GM12878 (cell line): ENCODE results near the gene LCORL.

Experiments
- BCL11A ChIP-seq: IDR thresholded peaks from 2 replicates; pipeline ENCODE4 v1.6.1; 2011; ENCODE audit warnings: low read depth, low read length
- CHD2 ChIP-seq: IDR thresholded peaks from 2 replicates; pipeline ENCODE4 v1.6.1; 2011; ENCODE audit warnings: low read depth, low read length, improper control_type of control experiment, borderline replicate concordance
- CTCF ChIP-seq, 3 experiments: IDR thresholded peaks in 2 of 3; conservative IDR thresholded peaks in 1 of 3; 2 replicates each; pipeline ENCODE4 v1.5.1; 2011; ENCODE audit warnings: low read depth in 3 of 3, low read length in 3 of 3, mild to moderate bottlenecking in 3 of 3, control low read depth in 2 of 3, moderate library complexity in 2 of 3, inconsistent platforms in 1 of 3, mixed read lengths in 1 of 3; ENCODE audit not compliant: control insufficient read depth in 2 of 3, insufficient read depth in 1 of 3; ENCODE audit errors: extremely low read depth in 1 of 3
- E4F1 ChIP-seq: fragments of 450-650 bp; IDR thresholded peaks from 2 replicates; pipeline ENCODE4 v1.6.1; 2018; ENCODE audit warnings: borderline replicate concordance, mild to moderate bottlenecking; ENCODE audit not compliant: partially characterized antibody
- EZH2 ChIP-seq: IDR thresholded peaks from 2 replicates; pipeline ENCODE4 v1.6.1; 2012; ENCODE audit warnings: low read depth, mild to moderate bottlenecking, control low read depth, inconsistent platforms, low read length, borderline replicate concordance; ENCODE audit not compliant: control insufficient read depth
- GABPA ChIP-seq: IDR thresholded peaks from 2 replicates; pipeline ENCODE4 v1.6.1; 2014; ENCODE audit warnings: antibody characterized with exemption, low read depth, mild to moderate bottlenecking, inconsistent platforms
- MYC ChIP-seq: IDR thresholded peaks from 2 replicates; pipeline ENCODE4 v1.6.1; 2011; ENCODE audit warnings: mild to moderate bottlenecking, low read length, moderate library complexity, inconsistent platforms; ENCODE audit not compliant: insufficient read depth, insufficient replicate concordance, insufficient read length, severe bottlenecking
- NR2C2 ChIP-seq: IDR thresholded peaks from 2 replicates; pipeline ENCODE4 v1.6.1; 2011; ENCODE audit warnings: borderline replicate concordance, low read depth; ENCODE audit not compliant: control insufficient read depth, insufficient read length
- POLR2A ChIP-seq: IDR thresholded peaks from 2 replicates; pipeline ENCODE4 v1.6.1; 2011; ENCODE audit warnings: low read depth, mild to moderate bottlenecking, low read length
- RFX5 ChIP-seq: IDR thresholded peaks from 2 replicates; pipeline ENCODE4 v1.6.1; 2011; ENCODE audit warnings: low read depth, low read length, improper control_type of control experiment
- TCF7 ChIP-seq: IDR thresholded peaks from 2 replicates; pipeline ENCODE4 v1.6.1; 2014; ENCODE audit warnings: antibody characterized with exemption, borderline replicate concordance
- ZNF24 ChIP-seq: fragments of 450-650 bp; IDR thresholded peaks from 2 replicates; pipeline ENCODE4 v1.6.1; 2017; ENCODE audit warnings: antibody characterized with exemption, mild to moderate bottlenecking
- ZNF274 ChIP-seq: IDR thresholded peaks from one replicate; pipeline ENCODE4 v1.8.0; 2011; ENCODE audit not compliant: insufficient read length, insufficient read depth

GRCh38 chr4:18039113-18039512 lies 17.6 kb upstream of the LCORL start:
- TF ChIP-seq NR2C2: no peak
- TF ChIP-seq EZH2: no peak
- TF ChIP-seq CTCF (IDR thresholded peaks at IDR 0.05 in 2 of 3, conservative IDR thresholded peaks at IDR 0.05 in 1 of 3; ENCODE audit: control insufficient read depth in 2 of 3, extremely low read depth in 1 of 3, insufficient read depth in 1 of 3, low read depth in 3 of 3, low read length in 3 of 3): no peak
- no peak for TF ChIP-seq ZNF24
- no peak for TF ChIP-seq GABPA
- TF ChIP-seq MYC: no peak
- no peak for TF ChIP-seq CHD2
- no peak for TF ChIP-seq TCF7
- no peak for TF ChIP-seq BCL11A
- no peak for TF ChIP-seq RFX5
- TF ChIP-seq ZNF274: no peak
- TF ChIP-seq POLR2A: no peak
- TF ChIP-seq E4F1: no peak
